RPMI7951 (cell line): ENCODE data around the gene PYGO1. TPM values are rescaled to one million over a fixed set of nuclear protein-coding genes. Genes with fewer than 3 reads are reported as not detected.

Experiments used
- DNase-seq: peaks from one replicate; pipeline ENCODE4 v3.0.0-alpha.2; 2012; ENCODE audit warnings: low read depth
- total RNA-seq: library from RNA; depleted of rRNA; stranded (reverse); fragments of >200 nt; shearing (Covaris generic); gene quantifications from 2 replicates; pipeline ENCODE4 v1.2.3, GENCODE V29; 2014

PYGO1 gene
- total RNA-seq, 1 experiment from 2014 or later: 11.3 TPM

- no peak for DNase-seq
These were observed 23.6 kb downstream of the PYGO1 start for GRCh38 chr15:55564347-55565145.

DNA sequence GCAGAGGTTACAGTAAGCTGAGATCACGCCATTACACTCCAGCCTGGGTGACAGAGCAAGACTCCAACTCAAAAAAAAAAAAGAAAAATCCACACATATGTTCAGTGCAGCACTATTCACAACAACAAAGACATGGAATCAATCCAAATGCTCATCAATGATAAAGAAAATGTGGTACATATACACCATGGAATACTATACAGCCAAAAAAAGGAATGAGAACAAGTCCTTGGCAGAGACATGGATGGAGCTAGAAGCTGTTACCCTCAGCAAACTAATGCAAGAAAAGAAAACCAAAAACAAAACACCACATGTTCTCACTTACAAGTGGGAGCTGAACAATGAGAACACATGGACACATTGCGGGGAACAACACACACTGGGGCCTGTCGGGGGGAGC is 25.5 kb downstream of the PYGO1 start:
- DNase-seq: no peak

DNA sequence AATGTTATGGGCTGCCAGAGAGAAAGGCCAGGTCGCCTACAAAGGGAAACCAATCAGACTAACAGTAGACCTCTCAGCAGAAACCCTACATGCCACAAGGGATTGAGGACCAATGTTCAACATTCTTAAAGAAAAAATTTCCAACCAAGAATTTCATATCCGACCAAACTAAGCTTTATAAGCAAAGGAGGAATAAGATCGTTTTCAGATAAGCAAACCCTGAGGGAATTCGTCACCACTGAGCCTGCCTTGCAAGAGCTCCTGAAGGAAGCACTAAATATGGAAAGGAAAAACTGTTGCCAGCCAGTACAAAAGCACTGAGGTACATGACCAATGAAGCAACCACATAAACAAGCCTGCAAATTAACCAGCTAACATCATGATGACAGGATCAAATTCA is 33.1 kb downstream of the PYGO1 start:
- peak; percentile 20 for DNase-seq

DNA sequence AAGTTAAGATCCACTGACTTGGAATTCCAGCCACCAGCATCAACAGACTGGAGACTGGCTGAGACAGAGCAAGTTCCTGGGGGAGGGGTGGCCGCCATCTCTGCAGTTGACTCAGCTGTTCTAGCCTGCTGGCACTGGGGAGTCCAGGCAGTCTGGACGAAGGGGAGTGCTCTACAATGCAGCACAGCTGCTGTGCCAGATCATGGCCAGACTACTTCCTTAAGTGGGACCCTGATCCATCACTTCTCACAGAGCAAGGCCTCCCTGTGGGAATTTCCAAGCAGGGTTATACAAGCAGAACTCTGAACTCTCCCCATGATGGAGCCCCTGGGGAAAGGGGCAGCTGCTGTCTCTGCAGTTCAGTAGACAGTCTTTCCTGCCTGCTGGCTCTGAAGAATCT is 35.2 kb downstream of the PYGO1 start:
- DNase-seq: peak; percentile 54

DNA sequence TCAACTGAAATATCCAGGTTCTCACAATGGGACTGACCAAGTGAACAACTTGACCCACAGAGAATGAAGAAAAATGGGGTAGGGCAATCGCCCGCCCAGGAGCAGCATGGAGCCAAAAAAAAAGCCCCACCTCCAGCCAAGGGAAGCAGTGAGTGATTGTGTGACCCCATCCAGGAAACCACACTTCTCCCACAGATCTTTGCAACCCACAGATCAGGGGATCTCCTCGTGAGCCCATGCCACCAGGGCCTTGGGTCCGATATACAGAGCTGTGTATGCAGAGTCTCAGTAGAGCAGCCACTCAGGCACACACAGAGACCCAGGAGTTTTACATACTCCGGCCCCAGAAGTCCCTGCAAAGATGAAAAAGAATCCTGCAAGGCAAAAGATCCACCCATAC is 35.7 kb downstream of the PYGO1 start:
- no peak for DNase-seq

- no peak for DNase-seq
These were observed 38.8 kb downstream of the PYGO1 start for GRCh38 chr15:55549305-55549704.

- DNase-seq: peak; percentile 42
These were observed 41.4 kb downstream of the PYGO1 start for GRCh38 chr15:55546718-55547117.

DNA sequence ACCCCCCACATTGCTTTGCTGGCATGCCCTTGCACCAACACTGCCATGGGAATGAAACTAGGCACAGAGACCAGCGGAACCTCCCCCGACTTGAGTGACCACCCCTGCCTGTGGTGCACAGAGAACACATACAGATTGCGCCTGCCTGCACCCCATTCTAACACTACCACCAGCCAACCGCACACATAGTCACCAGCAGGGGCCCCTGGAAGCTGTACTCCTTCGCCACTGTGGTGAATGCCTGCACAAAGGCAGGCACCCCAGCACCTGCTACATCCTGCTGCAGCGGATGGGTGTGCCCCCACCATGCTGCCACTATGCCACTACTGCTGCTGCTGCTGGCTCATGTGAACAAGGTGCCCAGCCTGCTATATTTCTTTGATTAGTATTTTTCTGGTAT is 52.7 kb downstream of the PYGO1 start:
- DNase-seq: no peak

- DNase-seq: no peak
These were observed 55.2 kb downstream of the PYGO1 start for GRCh38 chr15:55532944-55533343.

GRCh38 chr15:55530861-55531313 is 57.3 kb downstream of the PYGO1 start:
- DNase-seq: peak; percentile 60

DNA sequence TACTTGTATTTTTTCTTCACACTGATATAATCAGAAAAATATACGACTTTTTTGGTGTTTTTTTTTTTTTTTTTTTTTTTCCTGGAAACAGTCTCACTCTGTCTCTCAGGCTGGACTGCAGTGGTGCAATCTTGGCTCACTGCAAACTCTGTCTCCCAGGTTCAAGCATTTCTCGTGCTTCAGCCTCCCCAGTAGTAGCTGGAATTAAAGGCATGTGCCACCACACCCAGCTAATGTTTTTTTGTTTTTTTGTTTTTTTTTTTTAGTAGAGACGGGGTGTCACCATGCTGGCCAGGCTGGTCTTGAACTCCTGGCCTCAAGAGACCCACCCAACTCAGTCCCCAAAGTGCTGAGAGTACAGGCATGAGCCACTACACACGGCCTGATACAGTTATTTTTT is 59.3 kb downstream of the PYGO1 start:
- no peak for DNase-seq

DNA sequence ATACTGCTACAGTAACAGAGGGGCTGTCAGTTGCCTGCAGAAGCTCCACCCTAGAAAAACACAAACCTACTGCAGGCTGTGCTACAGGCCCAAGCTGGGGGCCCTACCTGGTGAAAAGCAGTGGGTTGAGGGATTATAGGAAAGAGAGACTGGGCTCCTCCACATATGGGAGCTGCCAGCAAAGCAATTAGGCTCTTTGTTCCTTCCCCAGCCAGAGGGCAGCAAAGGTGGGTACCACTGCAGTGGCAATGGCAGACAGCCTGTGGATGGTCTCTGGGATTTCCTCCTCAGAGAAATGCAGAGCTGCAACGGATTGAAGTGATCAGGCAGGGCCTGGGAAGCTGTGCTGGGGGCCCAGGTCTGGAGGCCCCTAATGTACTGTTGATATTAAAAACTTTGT is 61.0 kb downstream of the PYGO1 start:
- no peak for DNase-seq

- DNase-seq: peak; percentile 71
These were observed 61.5 kb downstream of the PYGO1 start for GRCh38 chr15:55526559-55527036.

DNA sequence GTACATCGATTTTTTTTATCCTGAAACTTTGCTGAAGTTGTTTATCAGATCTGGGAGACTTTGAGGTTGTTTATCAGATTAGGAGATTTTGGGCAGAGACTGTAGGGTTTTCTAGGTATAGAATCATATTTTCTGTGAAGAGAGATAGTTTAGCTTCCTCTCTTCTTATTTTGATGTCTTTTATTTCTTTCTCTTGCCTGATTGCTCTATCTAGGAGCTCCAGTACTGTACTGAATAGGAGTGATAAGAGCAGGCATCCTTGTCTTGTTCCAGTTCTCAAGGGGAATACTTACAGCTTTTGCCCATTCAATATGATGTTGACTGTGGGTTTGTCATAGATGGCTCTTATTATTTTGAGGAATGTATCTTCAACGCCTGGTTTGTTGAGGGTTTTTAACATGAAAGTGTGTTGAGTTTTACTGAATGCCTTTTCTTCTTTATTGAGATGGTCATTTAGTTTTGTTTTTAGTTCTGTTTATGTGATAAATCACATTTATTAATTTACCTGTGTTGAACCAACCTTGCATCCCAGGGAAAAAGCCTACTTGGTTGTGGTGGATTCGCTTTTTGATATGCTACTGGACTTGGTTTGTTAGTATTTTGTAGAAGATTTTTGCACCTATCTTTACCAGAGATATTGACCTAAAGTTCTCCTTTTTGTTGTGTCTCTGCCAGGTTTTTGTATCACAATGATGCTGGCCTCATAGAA is 65.2 kb downstream of the PYGO1 start:
- no peak for DNase-seq

GRCh38 chr15:55518641-55519040 is 69.5 kb downstream of the PYGO1 start:
- no peak for DNase-seq

GRCh38 chr15:55518009-55518408 is 70.1 kb downstream of the PYGO1 start:
- no peak for DNase-seq

GRCh38 chr15:55515991-55516776 is 72.0 kb downstream of the PYGO1 start:
- DNase-seq: no peak

DNA sequence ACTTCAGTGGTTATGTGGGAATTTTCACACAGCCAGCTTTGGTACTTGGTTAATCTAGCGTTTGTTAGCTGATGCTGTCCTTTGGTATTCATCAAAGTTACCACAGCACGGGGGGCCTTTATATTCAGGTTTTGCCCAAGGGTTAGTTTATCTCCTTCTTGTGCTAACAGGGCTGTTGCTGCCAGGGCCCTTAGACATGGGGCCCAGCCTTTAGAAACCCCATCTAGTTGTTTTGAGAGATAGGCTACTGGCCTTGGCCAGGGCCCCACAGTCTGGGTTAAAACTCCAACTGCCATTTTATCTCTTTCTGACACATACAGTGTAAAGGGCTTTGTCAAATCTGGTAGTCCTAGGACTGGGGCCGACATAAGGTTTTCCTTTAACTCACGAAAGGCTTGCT is 72.7 kb downstream of the PYGO1 start:
- no peak for DNase-seq

DNA sequence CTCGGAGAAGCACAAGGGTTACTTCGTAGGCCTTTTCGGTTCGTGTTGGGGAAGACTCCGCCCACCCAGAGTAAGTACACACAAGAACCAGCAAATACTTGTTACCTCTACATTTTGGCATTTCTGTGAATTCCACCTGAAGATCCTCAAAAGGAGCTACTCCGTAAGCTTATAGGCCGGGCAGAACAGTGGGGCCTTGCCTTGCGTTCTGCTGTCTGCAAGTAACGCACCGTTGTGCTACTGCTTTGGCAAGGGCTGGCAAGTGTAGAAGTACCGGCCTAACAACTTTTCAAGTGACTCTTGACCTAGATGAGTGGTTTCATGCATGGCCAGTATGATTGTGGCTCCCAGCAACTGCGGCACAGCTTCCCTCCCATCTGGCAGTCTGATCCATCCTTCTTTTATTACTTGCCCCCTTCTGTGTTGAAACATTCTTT is 73.7 kb downstream of the PYGO1 start:
- DNase-seq: no peak

- DNase-seq: peak; percentile 48
These were observed 74.3 kb downstream of the PYGO1 start for GRCh38 chr15:55513621-55514413.

DNA sequence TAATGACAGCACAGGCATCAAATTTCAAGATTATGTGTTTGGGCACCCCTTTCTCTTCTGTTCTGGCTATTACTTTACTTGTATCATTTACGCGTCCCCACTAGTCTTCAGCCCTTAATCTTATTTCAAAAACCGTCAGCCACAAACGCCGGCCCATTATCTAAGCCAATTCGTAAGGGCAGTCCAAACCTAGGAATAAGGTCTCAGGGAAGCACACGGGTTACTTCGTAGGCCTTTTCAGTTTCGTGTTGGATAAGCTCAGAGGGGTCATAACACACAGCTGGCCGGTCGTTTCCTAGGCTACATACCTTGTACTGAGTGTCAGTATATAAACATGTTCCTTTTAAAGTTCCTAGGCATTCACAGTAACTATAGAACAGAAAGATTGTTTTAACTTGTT is 75.0 kb downstream of the PYGO1 start:
- DNase-seq: no peak
